PC-9 (cell line): Measurements from ENCODE around the gene PCYT2. TPM values are rescaled to one million over a fixed set of nuclear protein-coding genes. Genes with fewer than 3 reads are reported as not detected.

ENCODE experiments used
- BruUV-seq: library from RNA; stranded (reverse); fragments of 400-500 nt; replicated peaks from 2 replicates; lab custom pipeline; 2021; lab: Mats Ljungman, UMichigan
- CTCF ChIA-PET: fragments of 300-600 bp; sonication (Branson Sonifier 250); formaldehyde crosslinking; loops from one replicate; lab custom pipeline; 2022; ENCODE audit warnings: antibody characterized with exemption; lab: Charles Lee
- POLR2A ChIA-PET: fragments of 300-600 bp; sonication (Branson Sonifier 250); formaldehyde crosslinking; loops from one replicate; lab custom pipeline; 2022; ENCODE audit warnings: antibody characterized with exemption; ENCODE audit not compliant: unreplicated experiment; lab: Charles Lee
- DNase-seq, 2 experiments: peaks; one replicate each; pipeline versions ENCODE4 v3.0.0 to v3.0.0-alpha.2; 2015 to 2022; ENCODE audit warnings: mixed read lengths in 1 of 2
- H2AFZ ChIP-seq: fragments of 200-600 bp; sonication (generic); 2 replicates; pipeline ENCODE4 v1.8.1; 2017; ENCODE audit warnings: antibody characterized with exemption
- H3F3A ChIP-seq: fragments of 200-600 bp; sonication (generic); 2 replicates; pipeline ENCODE4 v1.8.1; 2017; ENCODE audit warnings: antibody characterized with exemption, mild to moderate bottlenecking, low read depth; ENCODE audit not compliant: insufficient read depth
- H3K27ac ChIP-seq: fragments of 200-600 bp; sonication (generic); 2 replicates; pipeline ENCODE4 v1.6.1; 2016; ENCODE audit warnings: mixed run types
- H3K27me3 ChIP-seq: fragments of 200-600 bp; sonication (generic); 2 replicates; pipeline ENCODE4 v1.6.1; 2016; ENCODE audit warnings: low read depth, mixed run types; ENCODE audit not compliant: insufficient read depth
- H3K36me3 ChIP-seq: fragments of 200-600 bp; sonication (generic); 2 replicates; pipeline ENCODE4 v1.6.1; 2016; ENCODE audit warnings: low read depth, mixed run types
- H3K4me1 ChIP-seq: fragments of 200-600 bp; sonication (generic); replicated peaks from 2 replicates; pipeline ENCODE4 v1.6.1; 2016; ENCODE audit warnings: mixed run types; ENCODE audit not compliant: insufficient read depth
- H3K4me2 ChIP-seq: fragments of 200-600 bp; sonication (generic); 2 replicates; pipeline ENCODE4 v1.6.1; 2017; ENCODE audit warnings: mixed run types
- H3K4me3 ChIP-seq: fragments of 200-600 bp; sonication (generic); 2 replicates; pipeline ENCODE4 v1.6.1; 2016; ENCODE audit warnings: mixed run types
- H3K79me2 ChIP-seq: fragments of 200-600 bp; sonication (generic); 2 replicates; pipeline ENCODE4 v1.6.1; 2017; ENCODE audit warnings: low read depth, mixed run types
- H3K9me2 ChIP-seq: fragments of 200-600 bp; sonication (generic); 2 replicates; pipeline ENCODE4 v1.8.1; 2017; ENCODE audit warnings: mild to moderate bottlenecking; ENCODE audit not compliant: insufficient read depth
- H3K9me3 ChIP-seq: fragments of 200-600 bp; sonication (generic); 2 replicates; pipeline ENCODE4 v1.8.1; 2016; ENCODE audit warnings: low read depth; ENCODE audit not compliant: insufficient read depth
- H4K20me1 ChIP-seq: fragments of 200-600 bp; sonication (generic); 2 replicates; pipeline ENCODE4 v1.8.1; 2017; ENCODE audit not compliant: insufficient read depth
- EZH2 ChIP-seq: fragments of 200-600 bp; sonication (generic); IDR thresholded peaks from 2 replicates; pipeline ENCODE4 v1.8.0; 2017; ENCODE audit warnings: antibody characterized with exemption, low read depth
- intact Hi-C: fragments of 100-400 bp; cut with micrococcal nuclease; formaldehyde crosslinking; loops from one replicate; pipeline ENCODE4 v1.10.0; 2022; ENCODE audit not compliant: unreplicated experiment
- total RNA-seq: library from RNA; stranded (reverse); gene quantifications from 2 replicates; pipeline ENCODE4 v1.2.3, GENCODE V29; 2021
- TF ChIP-seq, protein P1 (sequence below): fragments of 200-600 bp; sonication (generic); conservative IDR thresholded peaks from 2 replicates; pipeline ENCODE4 v1.6.1; 2017; ENCODE audit warnings: mixed run types, antibody characterized with exemption, mild to moderate bottlenecking, moderate library complexity

PCYT2 gene
- total RNA-seq, 1 experiment from 2014 or later: 82.2 TPM

DNA sequence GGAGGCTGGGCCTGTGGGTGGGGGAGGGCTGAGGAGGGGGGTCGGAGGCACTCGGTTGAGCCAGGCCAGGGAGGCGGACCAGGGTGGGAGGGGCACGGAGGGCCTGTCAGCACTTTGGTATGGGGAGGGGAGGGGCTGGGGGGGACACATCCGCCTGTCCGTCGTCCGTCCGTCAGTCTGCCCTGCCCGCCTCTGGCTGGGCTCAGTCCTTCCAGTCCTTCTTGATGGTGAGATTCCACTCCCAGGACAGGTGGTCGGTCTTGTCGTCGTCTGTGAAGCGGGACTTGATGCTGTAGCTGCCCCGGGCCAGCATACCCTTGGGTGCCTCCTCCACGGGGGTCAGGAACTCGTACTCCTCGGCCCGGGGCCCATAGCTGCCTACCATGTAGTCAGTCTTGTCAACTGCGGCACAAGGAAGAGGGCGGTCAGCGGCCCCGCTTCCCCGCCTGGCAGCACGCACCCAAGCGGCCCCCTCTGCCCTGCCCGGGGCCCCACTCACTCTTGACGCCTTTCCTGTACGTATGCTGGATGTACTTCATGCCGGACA is 42.5 kb downstream of the PCYT2 start:
- no peaks in the 10 kb centered on the region for H3K9me3 ChIP-seq
- TF ChIP-seq, protein P1, sequence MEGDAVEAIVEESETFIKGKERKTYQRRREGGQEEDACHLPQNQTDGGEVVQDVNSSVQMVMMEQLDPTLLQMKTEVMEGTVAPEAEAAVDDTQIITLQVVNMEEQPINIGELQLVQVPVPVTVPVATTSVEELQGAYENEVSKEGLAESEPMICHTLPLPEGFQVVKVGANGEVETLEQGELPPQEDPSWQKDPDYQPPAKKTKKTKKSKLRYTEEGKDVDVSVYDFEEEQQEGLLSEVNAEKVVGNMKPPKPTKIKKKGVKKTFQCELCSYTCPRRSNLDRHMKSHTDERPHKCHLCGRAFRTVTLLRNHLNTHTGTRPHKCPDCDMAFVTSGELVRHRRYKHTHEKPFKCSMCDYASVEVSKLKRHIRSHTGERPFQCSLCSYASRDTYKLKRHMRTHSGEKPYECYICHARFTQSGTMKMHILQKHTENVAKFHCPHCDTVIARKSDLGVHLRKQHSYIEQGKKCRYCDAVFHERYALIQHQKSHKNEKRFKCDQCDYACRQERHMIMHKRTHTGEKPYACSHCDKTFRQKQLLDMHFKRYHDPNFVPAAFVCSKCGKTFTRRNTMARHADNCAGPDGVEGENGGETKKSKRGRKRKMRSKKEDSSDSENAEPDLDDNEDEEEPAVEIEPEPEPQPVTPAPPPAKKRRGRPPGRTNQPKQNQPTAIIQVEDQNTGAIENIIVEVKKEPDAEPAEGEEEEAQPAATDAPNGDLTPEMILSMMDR: no peak
- TF ChIP-seq EZH2: no peak
- intact Hi-C loops: loop anchor here (1.0 to 5.0 kb wide), 2 partner anchors 44 to 59 kb away; partner anchors contain the start of gene MAFG
- H3K27ac ChIP-seq: no peak overlapping the region
- no peaks in the 10 kb centered on the region for H3K9me2 ChIP-seq
- H3K4me1 ChIP-seq: 0 out of 2 replicates have a peak, but pooled peaks cover 14% of the 10 kb centered on the region
- ChIA-PET POLR2A (interaction anchor here (1.2 kb wide), 1 partner anchor 8 kb away, joined by 3 read pairs; no protein-coding TSS in a partner anchor), CTCF (interaction anchor here (0.6 kb wide), 1 partner anchor 54 kb away, joined by 4 read pairs; no protein-coding TSS in a partner anchor)
- no peaks in the 10 kb centered on the region for H3K27me3 ChIP-seq
- H3F3A ChIP-seq: peaks cover 65% of the 10 kb centered on the region
- H3K79me2 ChIP-seq: peaks cover 39% of the 10 kb centered on the region
- DNase-seq: peak; percentile 40 to 85
- no peak overlapping the region for H3K4me3 ChIP-seq
- H4K20me1 ChIP-seq: peaks cover 29% of the 10 kb centered on the region
- H3K4me2 ChIP-seq: peak overlapping the region; percentile 80; the same call in 1 of the 2 replicates
- H2AFZ ChIP-seq: no peak overlapping the region
- no peaks in the 10 kb centered on the region for H3K36me3 ChIP-seq
- no TSS peak for BruUV-seq

DNA sequence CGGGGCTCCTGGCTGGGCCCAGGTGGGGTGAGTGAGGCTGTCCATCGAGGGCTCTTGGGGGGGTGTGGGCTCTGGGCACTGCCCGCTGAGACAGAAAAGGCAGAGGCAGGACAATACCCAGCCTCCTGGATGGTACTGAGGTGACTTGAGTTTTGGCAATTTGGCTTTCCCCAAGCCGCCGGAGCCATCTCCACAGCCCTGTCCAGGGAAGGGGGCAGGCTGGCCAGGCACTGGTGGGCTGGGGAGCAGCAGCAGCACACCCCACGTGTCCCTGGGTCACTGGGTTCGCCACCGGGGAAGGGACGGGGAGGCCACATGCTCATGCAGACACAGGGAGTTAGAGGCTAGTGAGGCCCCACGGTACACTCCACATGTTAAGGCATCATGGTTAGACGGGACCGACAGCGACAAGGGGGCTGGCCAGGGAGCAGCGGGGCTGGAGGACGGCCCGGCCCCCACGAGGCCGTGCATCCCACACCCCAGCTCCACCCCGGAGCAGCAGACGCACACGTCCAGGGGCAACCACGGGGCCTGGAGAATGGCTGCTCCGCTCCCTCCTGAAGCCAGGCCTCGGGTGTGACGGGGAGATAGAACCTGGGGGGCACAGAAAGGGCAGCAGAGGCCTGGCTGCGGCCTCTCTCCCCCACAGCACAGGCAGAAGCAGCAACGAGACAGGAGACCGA is 43.1 kb downstream of the PCYT2 start:
- H3K9me3 ChIP-seq: no peaks in the 10 kb centered on the region
- H3K27ac ChIP-seq: no peak overlapping the region
- POLR2A ChIA-PET: interaction anchor here (0.5 kb wide), 1 partner anchor 154 kb away, joined by 11 read pairs; the partner anchor contains the start of gene CENPX
- H3K4me3 ChIP-seq: no peak overlapping the region
- H3K79me2 ChIP-seq: peaks cover 45% of the 10 kb centered on the region
- H3K27me3 ChIP-seq: no peaks in the 10 kb centered on the region
- CTCF ChIA-PET: interaction anchor here (0.7 kb wide), 1 partner anchor 133 kb away, joined by 9 read pairs; no protein-coding TSS in a partner anchor
- peaks cover 35% of the 10 kb centered on the region for H4K20me1 ChIP-seq
- no peak for DNase-seq
- TF ChIP-seq, protein P1: no peak
- TF ChIP-seq EZH2: no peak
- no peaks in the 10 kb centered on the region for H3K9me2 ChIP-seq
- H3K36me3 ChIP-seq: peaks cover 5% of the 10 kb centered on the region; the same call in 1 of the 2 replicates
- 0 out of 2 replicates have a peak, but pooled peaks cover 14% of the 10 kb centered on the region for H3K4me1 ChIP-seq
- no peak overlapping the region for H2AFZ ChIP-seq
- peaks cover 66% of the 10 kb centered on the region for H3F3A ChIP-seq
- intact Hi-C loops: loop anchor here (1.0 to 5.0 kb wide), 2 partner anchors 44 to 59 kb away; partner anchors contain the start of gene MAFG
- H3K4me2 ChIP-seq: no peak overlapping the region
- BruUV-seq: TSS peak; percentile 31
